HG03520 (cell line): ENCODE data around the gene ADCY4.
"Not testable (repeated sequence)": the region's sequence is repeated elsewhere in the genome, so short reads cannot be mapped to it uniquely, and the experiment has no call there.

Experiments
- ATAC-seq: cut with Tn5 transposase; IDR thresholded peaks from one replicate; pipeline ENCODE4 v1.9.1; 2021; ENCODE audit warnings: mild to moderate bottlenecking, moderate library complexity; ENCODE audit not compliant: unreplicated experiment

The ADCY4 gene

GRCh38 chr14:24367514-24368211 lies 32.8 kb upstream of the ADCY4 start, which contains the start of gene NFATC4:
NFATC4 (plus strand) TSS chr14:24368184; CDS start chr14:24368341, 157 bp downstream.
- ATAC-seq = no peak

- peak; percentile 43 for ATAC-seq
These were observed 32.0 kb upstream of the ADCY4 start for GRCh38 chr14:24366721-24367513.

GRCh38 chr14:24366413-24366720 lies 31.5 kb upstream of the ADCY4 start:
- ATAC-seq = peak; percentile 40

- ATAC-seq = peak; percentile 34
These were observed 30.9 kb upstream of the ADCY4 start for GRCh38 chr14:24365600-24366412.

GRCh38 chr14:24364841-24365240 lies 30.0 kb upstream of the ADCY4 start:
- no peak for ATAC-seq

GRCh38 chr14:24363401-24363800 lies 28.5 kb upstream of the ADCY4 start:
- ATAC-seq = no peak

GRCh38 chr14:24362241-24362960 lies 27.5 kb upstream of the ADCY4 start:
- no peak for ATAC-seq

- ATAC-seq = no peak
These were observed 26.5 kb upstream of the ADCY4 start for GRCh38 chr14:24361326-24361725.

GRCh38 chr14:24360281-24360680 lies 25.4 kb upstream of the ADCY4 start:
- ATAC-seq = no peak

GRCh38 chr14:24356208-24356607 lies 21.3 kb upstream of the ADCY4 start:
- ATAC-seq = no peak

GRCh38 chr14:24355009-24355408 lies 20.1 kb upstream of the ADCY4 start:
- no peak for ATAC-seq

- ATAC-seq = not testable (repeated sequence)
These were observed 19.6 kb upstream of the ADCY4 start for GRCh38 chr14:24354482-24354825.

GRCh38 chr14:24353559-24354481 lies 18.9 kb upstream of the ADCY4 start:
- ATAC-seq = no peak

- no peak for ATAC-seq
These were observed 16.6 kb upstream of the ADCY4 start for GRCh38 chr14:24351517-24351916.

GRCh38 chr14:24349742-24350141 lies 14.9 kb upstream of the ADCY4 start:
- no peak for ATAC-seq

GRCh38 chr14:24348186-24348585 lies 13.3 kb upstream of the ADCY4 start:
- ATAC-seq = no peak

GRCh38 chr14:24347134-24347533 lies 12.3 kb upstream of the ADCY4 start:
- no peak for ATAC-seq

- no peak for ATAC-seq
These were observed 9.2 kb upstream of the ADCY4 start for GRCh38 chr14:24343795-24344660.

GRCh38 chr14:24342889-24343288 lies 8.0 kb upstream of the ADCY4 start:
- ATAC-seq = no peak
